GM23338 (cell line): ENCODE measurements around the gene NUP153. TPM values are rescaled to one million over a fixed set of nuclear protein-coding genes. Genes with fewer than 3 reads are reported as not detected.
"Not testable (repeated sequence)": the region's sequence is repeated elsewhere in the genome, so short reads cannot be mapped to it uniquely, and the experiment has no call there.

Source experiments
- ATAC-seq: fragments of 200-7000 bp; cut with Tn5 transposase; 3 replicates; pipeline ENCODE4 v1.9.1; 2020
- DNase-seq: peaks from one replicate; pipeline ENCODE4 v3.0.0-alpha.2; 2015; ENCODE audit warnings: low spot score
- H2AFZ ChIP-seq: fragments of 200-600 bp; sonication (generic); 2 replicates; pipeline ENCODE4 v1.8.0; 2016; ENCODE audit warnings: antibody characterized with exemption, mild to moderate bottlenecking, moderate library complexity
- H3F3A ChIP-seq: fragments of 200-600 bp; sonication (generic); replicated peaks from 2 replicates; pipeline ENCODE4 v1.8.0; 2017; ENCODE audit warnings: antibody characterized with exemption, mixed run types, low read depth
- H3K27ac ChIP-seq: fragments of 200-600 bp; sonication (generic); 2 replicates; pipeline ENCODE4 v1.6.1; 2016; ENCODE audit warnings: low read depth
- H3K27me3 ChIP-seq: fragments of 200-600 bp; sonication (generic); 2 replicates; pipeline ENCODE4 v1.8.0; 2016; ENCODE audit warnings: mild to moderate bottlenecking, mixed run types, moderate library complexity; ENCODE audit not compliant: insufficient read depth
- H3K36me3 ChIP-seq: fragments of 200-600 bp; sonication (generic); 2 replicates; pipeline ENCODE4 v1.8.0; 2016; ENCODE audit warnings: mild to moderate bottlenecking; ENCODE audit not compliant: insufficient read depth
- H3K4me1 ChIP-seq: fragments of 200-600 bp; sonication (generic); 2 replicates; pipeline ENCODE4 v1.8.0; 2016; ENCODE audit warnings: mild to moderate bottlenecking, moderate library complexity; ENCODE audit not compliant: insufficient read depth
- H3K4me2 ChIP-seq: fragments of 200-600 bp; sonication (generic); 2 replicates; pipeline ENCODE4 v1.7.1; 2017; ENCODE audit warnings: mixed run types
- H3K4me3 ChIP-seq: fragments of 200-600 bp; sonication (generic); 2 replicates; pipeline ENCODE4 v1.6.1; 2016; ENCODE audit warnings: mixed run types
- H3K79me2 ChIP-seq: fragments of 200-600 bp; sonication (generic); replicated peaks from 2 replicates; pipeline ENCODE4 v1.8.0; 2017; ENCODE audit warnings: mild to moderate bottlenecking; ENCODE audit not compliant: insufficient read depth
- H3K9me2 ChIP-seq: fragments of 200-600 bp; sonication (generic); 2 replicates; pipeline ENCODE4 v1.8.0; 2017; ENCODE audit not compliant: insufficient read depth
- H4K20me1 ChIP-seq: fragments of 200-600 bp; sonication (generic); replicated peaks from 2 replicates; pipeline ENCODE4 v1.8.0; 2017; ENCODE audit warnings: mild to moderate bottlenecking; ENCODE audit not compliant: insufficient read depth
- H3K27ac Mint-ChIP-seq: 2 replicates; pipeline ENCODE4 v1.8.0; 2020; ENCODE audit warnings: inconsistent platforms, mild to moderate bottlenecking, moderate library complexity, mixed read lengths
- H3K27me3 Mint-ChIP-seq: 3 replicates; pipeline ENCODE4 v1.8.0; 2022; ENCODE audit warnings: low read depth, mild to moderate bottlenecking, moderate library complexity, mixed read lengths, inconsistent platforms; ENCODE audit not compliant: insufficient read depth, poor library complexity
- H3K36me3 Mint-ChIP-seq: 3 replicates; pipeline ENCODE4 v1.8.0; 2021; ENCODE audit warnings: low read depth, mild to moderate bottlenecking, inconsistent platforms, moderate library complexity, mixed read lengths
- H3K4me1 Mint-ChIP-seq: 3 replicates; pipeline ENCODE4 v1.8.0; 2020; ENCODE audit warnings: mild to moderate bottlenecking, inconsistent platforms, mixed read lengths
- H3K4me3 Mint-ChIP-seq: 3 replicates; pipeline ENCODE4 v1.8.0; 2021; ENCODE audit warnings: moderate library complexity, mild to moderate bottlenecking, inconsistent platforms, mixed read lengths
- H3K9me3 Mint-ChIP-seq: 3 replicates; pipeline ENCODE4 v1.8.0; 2020; ENCODE audit warnings: moderate library complexity, mild to moderate bottlenecking, inconsistent platforms, mixed read lengths
- CREB1 ChIP-seq: fragments of 250-450 bp; sonication (Bioruptor Pico); IDR thresholded peaks from 2 replicates; pipeline ENCODE4 v1.5.0; 2020; ENCODE audit warnings: low read depth, mild to moderate bottlenecking, moderate library complexity
- EZH2phosphoT487 ChIP-seq: fragments of 200-600 bp; sonication (generic); IDR thresholded peaks from one replicate; pipeline ENCODE4 v1.8.1; 2018; ENCODE audit warnings: antibody characterized with exemption; ENCODE audit not compliant: unreplicated experiment
- JUNB ChIP-seq: IDR thresholded peaks from one replicate; pipeline ENCODE4 v1.6.1; 2016; ENCODE audit warnings: antibody characterized with exemption; ENCODE audit not compliant: unreplicated experiment
- NANOG ChIP-seq: IDR thresholded peaks from 2 replicates; pipeline ENCODE4 v1.6.1; 2016; ENCODE audit warnings: antibody characterized with exemption, borderline replicate concordance
- polyA plus RNA-seq: library from polyadenylated mRNA; unstranded; fragments of >200 nt; fragmentation: Nextera tagmentation; extraction: Ambion mirVana; gene quantifications from 2 replicates; pipeline ENCODE4 v1.2.1, GENCODE V29; 2016
- total RNA-seq: library from RNA; depleted of rRNA; stranded (reverse); fragments of >200 nt; shearing (Covaris generic); gene quantifications from 2 replicates; pipeline ENCODE4 v1.2.3, GENCODE V29; 2014
- TF ChIP-seq, protein P1 (sequence below): IDR thresholded peaks from 2 replicates; pipeline ENCODE4 v1.6.1; 2016; ENCODE audit warnings: antibody characterized with exemption
- TF ChIP-seq, protein P2 (sequence below), 2 experiments: fragments of 200-600 bp in 1 of 2; sonication (generic) in 1 of 2; conservative IDR thresholded peaks; 2 replicates each; pipeline versions ENCODE4 v1.5.1 to v1.6.1; 2016 to 2017; ENCODE audit warnings: antibody characterized with exemption in 2 of 2, low read depth in 2 of 2, mild to moderate bottlenecking in 2 of 2, moderate library complexity in 1 of 2
- TF ChIP-seq, protein P3 (sequence below): fragments of 250-450 bp; sonication (Bioruptor Pico); IDR thresholded peaks from 2 replicates; pipeline ENCODE4 v1.5.0; 2020; ENCODE audit warnings: mild to moderate bottlenecking, moderate library complexity
- TF ChIP-seq, protein P4 (sequence below): IDR thresholded peaks from one replicate; pipeline ENCODE4 v1.6.1; 2018; ENCODE audit warnings: antibody characterized with exemption; ENCODE audit not compliant: unreplicated experiment

The NUP153 gene
- total and polyA plus RNA-seq, 2 experiments from 2014 or later, result 23.8 to 88.4 TPM

DNA sequence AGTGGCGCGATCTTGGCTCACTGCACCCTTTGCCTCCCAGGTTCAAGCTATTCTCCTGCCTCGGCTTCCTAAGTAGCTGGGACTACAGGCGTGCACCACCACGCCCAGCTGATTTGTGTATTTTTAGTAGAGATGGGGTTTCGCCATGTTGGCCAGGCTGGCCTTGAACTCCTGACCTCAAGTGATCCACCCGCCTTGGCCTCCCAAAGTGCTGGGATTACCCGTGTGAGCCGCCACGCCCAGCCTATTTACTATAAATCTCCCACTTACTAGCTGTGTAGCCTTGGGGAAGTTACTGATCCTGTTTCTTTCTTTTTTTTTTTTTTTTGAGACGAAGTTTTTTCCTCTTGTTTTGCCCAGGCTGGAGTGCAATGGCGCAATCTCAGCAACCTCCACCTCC is 1.3 kb upstream of the NUP153 start:
- Histone ChIP-seq H3K4me2 (peak overlapping the region; percentile 72; the same call in 1 of the 2 replicates), H3K27ac (0 out of 2 replicates have a peak overlapping the region, but pooled peaks have one; percentile 87), H3K4me1 (peaks cover 25% of the 10 kb centered on the region), H2AFZ (peak overlapping the region; percentile 3; the same call in 1 of the 2 replicates), H3K4me3 (0 out of 2 replicates have a peak overlapping the region, but pooled peaks have one; percentile 75), H3K79me2 (peaks cover 34% of the 10 kb centered on the region)
- H3K9me3 Mint-ChIP-seq, H3K9me2 ChIP-seq, H3K27ac Mint-ChIP-seq, ATAC-seq, H3K4me3 Mint-ChIP-seq, DNase-seq, H4K20me1 ChIP-seq, H3K36me3 Mint-ChIP-seq, H3K36me3 ChIP-seq, H3K27me3 ChIP-seq, H3F3A ChIP-seq: not testable (repeated sequence)
- Mint-ChIP-seq H3K4me1 (peaks cover 24% of the 10 kb centered on the region), H3K27me3 (peaks cover 12% of the 10 kb centered on the region)

DNA sequence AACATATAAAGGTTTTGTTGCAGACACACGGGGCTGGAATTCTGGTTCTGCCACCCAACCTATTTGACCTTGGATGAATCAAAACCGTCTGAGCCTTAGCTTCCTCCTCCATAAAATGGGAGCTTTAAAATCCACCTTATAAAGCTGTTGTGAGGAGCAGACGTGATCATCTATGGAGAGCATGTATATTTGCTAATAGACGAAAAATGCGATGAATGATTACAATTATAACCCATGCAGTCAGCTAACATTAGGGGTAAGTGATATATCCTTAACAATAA is 586 bp upstream of the NUP153 start:
- H3F3A ChIP-seq, result 0 out of 2 replicates have a peak, but pooled peaks cover 4% of the 10 kb centered on the region
- DNase-seq (no peak), ATAC-seq (no peak)
- H3K79me2 ChIP-seq, result peaks cover 41% of the 10 kb centered on the region
- peaks cover 14% of the 10 kb centered on the region; the same call in 1 of the 2 replicates for H4K20me1 ChIP-seq
- Mint-ChIP-seq H3K27me3 (peaks cover 14% of the 10 kb centered on the region), H3K36me3 (peaks cover 6% of the 10 kb centered on the region; the same call in 2 of the 3 replicates), H3K4me1 (peaks cover 20% of the 10 kb centered on the region), H3K4me3 (peak overlapping the region; percentile 99), H3K27ac (peak overlapping the region; percentile 99), H3K9me3 (peaks cover 7% of the 10 kb centered on the region; the same call in 1 of the 3 replicates)
- TF ChIP-seq JUNB (no peak), NANOG (no peak), EZH2phosphoT487 (no peak), CREB1 (CRISPR knock-in tag) (no peak)
- TF ChIP-seq, protein P1, sequence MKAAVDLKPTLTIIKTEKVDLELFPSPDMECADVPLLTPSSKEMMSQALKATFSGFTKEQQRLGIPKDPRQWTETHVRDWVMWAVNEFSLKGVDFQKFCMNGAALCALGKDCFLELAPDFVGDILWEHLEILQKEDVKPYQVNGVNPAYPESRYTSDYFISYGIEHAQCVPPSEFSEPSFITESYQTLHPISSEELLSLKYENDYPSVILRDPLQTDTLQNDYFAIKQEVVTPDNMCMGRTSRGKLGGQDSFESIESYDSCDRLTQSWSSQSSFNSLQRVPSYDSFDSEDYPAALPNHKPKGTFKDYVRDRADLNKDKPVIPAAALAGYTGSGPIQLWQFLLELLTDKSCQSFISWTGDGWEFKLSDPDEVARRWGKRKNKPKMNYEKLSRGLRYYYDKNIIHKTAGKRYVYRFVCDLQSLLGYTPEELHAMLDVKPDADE, result no peak
- TF ChIP-seq, protein P2, sequence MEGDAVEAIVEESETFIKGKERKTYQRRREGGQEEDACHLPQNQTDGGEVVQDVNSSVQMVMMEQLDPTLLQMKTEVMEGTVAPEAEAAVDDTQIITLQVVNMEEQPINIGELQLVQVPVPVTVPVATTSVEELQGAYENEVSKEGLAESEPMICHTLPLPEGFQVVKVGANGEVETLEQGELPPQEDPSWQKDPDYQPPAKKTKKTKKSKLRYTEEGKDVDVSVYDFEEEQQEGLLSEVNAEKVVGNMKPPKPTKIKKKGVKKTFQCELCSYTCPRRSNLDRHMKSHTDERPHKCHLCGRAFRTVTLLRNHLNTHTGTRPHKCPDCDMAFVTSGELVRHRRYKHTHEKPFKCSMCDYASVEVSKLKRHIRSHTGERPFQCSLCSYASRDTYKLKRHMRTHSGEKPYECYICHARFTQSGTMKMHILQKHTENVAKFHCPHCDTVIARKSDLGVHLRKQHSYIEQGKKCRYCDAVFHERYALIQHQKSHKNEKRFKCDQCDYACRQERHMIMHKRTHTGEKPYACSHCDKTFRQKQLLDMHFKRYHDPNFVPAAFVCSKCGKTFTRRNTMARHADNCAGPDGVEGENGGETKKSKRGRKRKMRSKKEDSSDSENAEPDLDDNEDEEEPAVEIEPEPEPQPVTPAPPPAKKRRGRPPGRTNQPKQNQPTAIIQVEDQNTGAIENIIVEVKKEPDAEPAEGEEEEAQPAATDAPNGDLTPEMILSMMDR (conservative IDR thresholded peaks at IDR 0.05; ENCODE audit: low read depth in 2 of 2), result no peak
- TF ChIP-seq, protein P3, sequence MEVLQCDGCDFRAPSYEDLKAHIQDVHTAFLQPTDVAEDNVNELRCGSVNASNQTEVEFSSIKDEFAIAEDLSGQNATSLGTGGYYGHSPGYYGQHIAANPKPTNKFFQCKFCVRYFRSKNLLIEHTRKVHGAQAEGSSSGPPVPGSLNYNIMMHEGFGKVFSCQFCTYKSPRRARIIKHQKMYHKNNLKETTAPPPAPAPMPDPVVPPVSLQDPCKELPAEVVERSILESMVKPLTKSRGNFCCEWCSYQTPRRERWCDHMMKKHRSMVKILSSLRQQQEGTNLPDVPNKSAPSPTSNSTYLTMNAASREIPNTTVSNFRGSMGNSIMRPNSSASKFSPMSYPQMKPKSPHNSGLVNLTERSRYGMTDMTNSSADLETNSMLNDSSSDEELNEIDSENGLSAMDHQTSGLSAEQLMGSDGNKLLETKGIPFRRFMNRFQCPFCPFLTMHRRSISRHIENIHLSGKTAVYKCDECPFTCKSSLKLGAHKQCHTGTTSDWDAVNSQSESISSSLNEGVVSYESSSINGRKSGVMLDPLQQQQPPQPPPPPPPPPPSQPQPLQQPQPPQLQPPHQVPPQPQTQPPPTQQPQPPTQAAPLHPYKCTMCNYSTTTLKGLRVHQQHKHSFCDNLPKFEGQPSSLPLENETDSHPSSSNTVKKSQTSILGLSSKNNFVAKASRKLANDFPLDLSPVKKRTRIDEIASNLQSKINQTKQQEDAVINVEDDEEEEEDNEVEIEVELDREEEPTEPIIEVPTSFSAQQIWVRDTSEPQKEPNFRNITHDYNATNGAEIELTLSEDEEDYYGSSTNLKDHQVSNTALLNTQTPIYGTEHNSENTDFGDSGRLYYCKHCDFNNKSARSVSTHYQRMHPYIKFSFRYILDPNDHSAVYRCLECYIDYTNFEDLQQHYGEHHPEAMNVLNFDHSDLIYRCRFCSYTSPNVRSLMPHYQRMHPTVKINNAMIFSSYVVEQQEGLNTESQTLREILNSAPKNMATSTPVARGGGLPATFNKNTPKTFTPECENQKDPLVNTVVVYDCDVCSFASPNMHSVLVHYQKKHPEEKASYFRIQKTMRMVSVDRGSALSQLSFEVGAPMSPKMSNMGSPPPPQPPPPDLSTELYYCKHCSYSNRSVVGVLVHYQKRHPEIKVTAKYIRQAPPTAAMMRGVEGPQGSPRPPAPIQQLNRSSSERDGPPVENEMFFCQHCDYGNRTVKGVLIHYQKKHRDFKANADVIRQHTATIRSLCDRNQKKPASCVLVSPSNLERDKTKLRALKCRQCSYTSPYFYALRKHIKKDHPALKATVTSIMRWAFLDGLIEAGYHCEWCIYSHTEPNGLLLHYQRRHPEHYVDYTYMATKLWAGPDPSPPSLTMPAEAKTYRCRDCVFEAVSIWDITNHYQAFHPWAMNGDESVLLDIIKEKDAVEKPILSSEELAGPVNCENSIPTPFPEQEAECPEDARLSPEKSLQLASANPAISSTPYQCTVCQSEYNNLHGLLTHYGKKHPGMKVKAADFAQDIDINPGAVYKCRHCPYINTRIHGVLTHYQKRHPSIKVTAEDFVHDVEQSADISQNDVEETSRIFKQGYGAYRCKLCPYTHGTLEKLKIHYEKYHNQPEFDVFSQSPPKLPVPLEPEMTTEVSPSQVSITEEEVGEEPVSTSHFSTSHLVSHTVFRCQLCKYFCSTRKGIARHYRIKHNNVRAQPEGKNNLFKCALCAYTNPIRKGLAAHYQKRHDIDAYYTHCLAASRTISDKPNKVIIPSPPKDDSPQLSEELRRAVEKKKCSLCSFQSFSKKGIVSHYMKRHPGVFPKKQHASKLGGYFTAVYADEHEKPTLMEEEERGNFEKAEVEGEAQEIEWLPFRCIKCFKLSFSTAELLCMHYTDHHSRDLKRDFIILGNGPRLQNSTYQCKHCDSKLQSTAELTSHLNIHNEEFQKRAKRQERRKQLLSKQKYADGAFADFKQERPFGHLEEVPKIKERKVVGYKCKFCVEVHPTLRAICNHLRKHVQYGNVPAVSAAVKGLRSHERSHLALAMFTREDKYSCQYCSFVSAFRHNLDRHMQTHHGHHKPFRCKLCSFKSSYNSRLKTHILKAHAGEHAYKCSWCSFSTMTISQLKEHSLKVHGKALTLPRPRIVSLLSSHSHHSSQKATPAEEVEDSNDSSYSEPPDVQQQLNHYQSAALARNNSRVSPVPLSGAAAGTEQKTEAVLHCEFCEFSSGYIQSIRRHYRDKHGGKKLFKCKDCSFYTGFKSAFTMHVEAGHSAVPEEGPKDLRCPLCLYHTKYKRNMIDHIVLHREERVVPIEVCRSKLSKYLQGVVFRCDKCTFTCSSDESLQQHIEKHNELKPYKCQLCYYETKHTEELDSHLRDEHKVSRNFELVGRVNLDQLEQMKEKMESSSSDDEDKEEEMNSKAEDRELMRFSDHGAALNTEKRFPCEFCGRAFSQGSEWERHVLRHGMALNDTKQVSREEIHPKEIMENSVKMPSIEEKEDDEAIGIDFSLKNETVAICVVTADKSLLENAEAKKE (CRISPR knock-in tag), result no peak
- TF ChIP-seq, protein P4, sequence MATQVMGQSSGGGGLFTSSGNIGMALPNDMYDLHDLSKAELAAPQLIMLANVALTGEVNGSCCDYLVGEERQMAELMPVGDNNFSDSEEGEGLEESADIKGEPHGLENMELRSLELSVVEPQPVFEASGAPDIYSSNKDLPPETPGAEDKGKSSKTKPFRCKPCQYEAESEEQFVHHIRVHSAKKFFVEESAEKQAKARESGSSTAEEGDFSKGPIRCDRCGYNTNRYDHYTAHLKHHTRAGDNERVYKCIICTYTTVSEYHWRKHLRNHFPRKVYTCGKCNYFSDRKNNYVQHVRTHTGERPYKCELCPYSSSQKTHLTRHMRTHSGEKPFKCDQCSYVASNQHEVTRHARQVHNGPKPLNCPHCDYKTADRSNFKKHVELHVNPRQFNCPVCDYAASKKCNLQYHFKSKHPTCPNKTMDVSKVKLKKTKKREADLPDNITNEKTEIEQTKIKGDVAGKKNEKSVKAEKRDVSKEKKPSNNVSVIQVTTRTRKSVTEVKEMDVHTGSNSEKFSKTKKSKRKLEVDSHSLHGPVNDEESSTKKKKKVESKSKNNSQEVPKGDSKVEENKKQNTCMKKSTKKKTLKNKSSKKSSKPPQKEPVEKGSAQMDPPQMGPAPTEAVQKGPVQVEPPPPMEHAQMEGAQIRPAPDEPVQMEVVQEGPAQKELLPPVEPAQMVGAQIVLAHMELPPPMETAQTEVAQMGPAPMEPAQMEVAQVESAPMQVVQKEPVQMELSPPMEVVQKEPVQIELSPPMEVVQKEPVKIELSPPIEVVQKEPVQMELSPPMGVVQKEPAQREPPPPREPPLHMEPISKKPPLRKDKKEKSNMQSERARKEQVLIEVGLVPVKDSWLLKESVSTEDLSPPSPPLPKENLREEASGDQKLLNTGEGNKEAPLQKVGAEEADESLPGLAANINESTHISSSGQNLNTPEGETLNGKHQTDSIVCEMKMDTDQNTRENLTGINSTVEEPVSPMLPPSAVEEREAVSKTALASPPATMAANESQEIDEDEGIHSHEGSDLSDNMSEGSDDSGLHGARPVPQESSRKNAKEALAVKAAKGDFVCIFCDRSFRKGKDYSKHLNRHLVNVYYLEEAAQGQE, result no peak
- H3K9me2 ChIP-seq, result no peaks in the 10 kb centered on the region
- peak overlapping the region; percentile 72 for H3K4me2 ChIP-seq
- peak overlapping the region; percentile 75 for H3K4me3 ChIP-seq
- H3K4me1 ChIP-seq, result peaks cover 26% of the 10 kb centered on the region
- H3K27me3 ChIP-seq, result no peaks in the 10 kb centered on the region
- H3K36me3 ChIP-seq, result no peaks in the 10 kb centered on the region
- H2AFZ ChIP-seq, result peak overlapping the region; percentile 3; the same call in 1 of the 2 replicates
- peak overlapping the region; percentile 87 for H3K27ac ChIP-seq
